ENCODE results near the gene ATG4C. TPM values are rescaled to one million over a fixed set of nuclear protein-coding genes. Genes with fewer than 3 reads are reported as not detected.
A peak's percentile ranks its signal among the peaks of the same experiment; 100 is the strongest.

The ATG4C gene
- total and polyA plus RNA-seq, 11 donors: 4.0 to 14.2 (median 8.9) TPM

GRCh38 chr1:62840555-62840954 is 56.6 kb downstream of the ATG4C start:
- no peak for TF ChIP-seq POLR2A (IDR thresholded peaks at IDR 0.05)
- TF ChIP-seq, protein P1, sequence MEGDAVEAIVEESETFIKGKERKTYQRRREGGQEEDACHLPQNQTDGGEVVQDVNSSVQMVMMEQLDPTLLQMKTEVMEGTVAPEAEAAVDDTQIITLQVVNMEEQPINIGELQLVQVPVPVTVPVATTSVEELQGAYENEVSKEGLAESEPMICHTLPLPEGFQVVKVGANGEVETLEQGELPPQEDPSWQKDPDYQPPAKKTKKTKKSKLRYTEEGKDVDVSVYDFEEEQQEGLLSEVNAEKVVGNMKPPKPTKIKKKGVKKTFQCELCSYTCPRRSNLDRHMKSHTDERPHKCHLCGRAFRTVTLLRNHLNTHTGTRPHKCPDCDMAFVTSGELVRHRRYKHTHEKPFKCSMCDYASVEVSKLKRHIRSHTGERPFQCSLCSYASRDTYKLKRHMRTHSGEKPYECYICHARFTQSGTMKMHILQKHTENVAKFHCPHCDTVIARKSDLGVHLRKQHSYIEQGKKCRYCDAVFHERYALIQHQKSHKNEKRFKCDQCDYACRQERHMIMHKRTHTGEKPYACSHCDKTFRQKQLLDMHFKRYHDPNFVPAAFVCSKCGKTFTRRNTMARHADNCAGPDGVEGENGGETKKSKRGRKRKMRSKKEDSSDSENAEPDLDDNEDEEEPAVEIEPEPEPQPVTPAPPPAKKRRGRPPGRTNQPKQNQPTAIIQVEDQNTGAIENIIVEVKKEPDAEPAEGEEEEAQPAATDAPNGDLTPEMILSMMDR (IDR thresholded peaks at IDR 0.05): no peak
- ATAC-seq (no peak), DNase-seq (no peak)
- H3K36me3 ChIP-seq: peaks cover 0 to 12% (median 0%) of the 10 kb centered on the region in 9 donors
- peaks cover 0 to 11% (median 0%) of the 10 kb centered on the region in 12 donors for H3K4me1 ChIP-seq
- H3K4me3 ChIP-seq: no peak overlapping the region
- H3K27ac ChIP-seq: no peak overlapping the region
- no peaks in the 10 kb centered on the region for H3K27me3 ChIP-seq
- intact Hi-C loops (cut with DNase I): loop anchor here in 6 of 10 donors (5.0 to 10.0 kb wide), 8 partner anchors 314 to 1407 kb away; partner anchors contain the start of genes EFCAB7 (in 2 of the 6) and ITGB3BP (in 2 of the 6)
- no peaks in the 10 kb centered on the region for H3K9me3 ChIP-seq
- WGBS, 4 donors: 94 to 98% (median 97%) methylated on average over 1 of the region's 1 CpG

DNA sequence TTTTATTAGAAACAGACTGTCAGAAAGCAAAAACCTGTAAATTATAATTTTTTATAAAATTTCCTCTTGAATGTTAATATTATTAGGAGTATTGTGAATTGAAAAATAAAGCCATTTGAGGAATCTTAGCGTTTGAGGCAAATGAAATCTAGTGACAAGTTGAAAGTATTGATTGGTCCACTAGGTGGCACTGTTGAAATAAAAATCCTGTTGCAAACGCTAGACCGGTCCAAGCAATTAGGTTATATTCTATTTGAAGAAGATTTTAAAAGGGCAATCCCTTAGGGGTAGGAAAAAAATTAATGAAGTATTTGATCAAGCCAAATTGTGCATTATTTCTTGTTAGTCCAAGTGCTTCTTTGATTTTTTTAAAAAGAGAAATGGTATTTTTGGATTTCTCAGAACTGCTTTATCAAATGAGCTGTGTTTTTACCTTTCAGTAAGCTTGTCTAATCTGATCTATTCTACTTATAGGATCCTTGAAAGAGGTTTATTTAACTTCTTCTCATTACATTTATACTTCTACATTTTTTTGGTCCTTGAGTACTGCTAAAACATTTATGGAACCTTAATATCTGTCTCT is 57.7 kb downstream of the ATG4C start:
- peak in 2 of 4 donors; percentile 62 to 68 for ATAC-seq
- DNase-seq: peak in 2 of 5 donors; percentile 10 to 19
- Histone ChIP-seq H3K36me3 (peaks cover 0 to 23% (median 0%) of the 10 kb centered on the region in 9 donors), H3K27ac (no peak overlapping the region), H3K9me3 (no peaks in the 10 kb centered on the region), H3K4me1 (peaks cover 0 to 11% (median 0%) of the 10 kb centered on the region in 12 donors), H3K27me3 (no peaks in the 10 kb centered on the region), H3K4me3 (no peak overlapping the region)
- TF ChIP-seq, protein P1 (IDR thresholded peaks at IDR 0.05): peak; percentile 65 to 80 (median 72)
- TF ChIP-seq POLR2A (IDR thresholded peaks at IDR 0.05): no peak
- intact Hi-C loops (cut with DNase I): loop anchor here in 6 of 10 donors (5.0 to 10.0 kb wide), 8 partner anchors 313 to 1406 kb away; partner anchors contain the start of genes EFCAB7 (in 2 of the 6) and ITGB3BP (in 2 of the 6)
- WGBS, 4 donors: 0 to 2% (median 1%) methylated on average over 3 of the region's 3 CpGs

- Histone ChIP-seq H3K36me3 (peaks cover 0 to 21% (median 0%) of the 10 kb centered on the region in 9 donors), H3K27ac (no peak overlapping the region), H3K4me3 (no peak overlapping the region), H3K27me3 (no peaks in the 10 kb centered on the region), H3K9me3 (no peaks in the 10 kb centered on the region), H3K4me1 (peaks cover 0 to 4% (median 0%) of the 10 kb centered on the region in 12 donors)
- ATAC-seq (no peak), DNase-seq (no peak)
- intact Hi-C loops (cut with DNase I): loop anchor here in 6 of 10 donors (5.0 to 10.0 kb wide), 8 partner anchors 311 to 1403 kb away; partner anchors contain the start of genes EFCAB7 (in 2 of the 6) and ITGB3BP (in 2 of the 6)
- TF ChIP-seq, protein P1 (IDR thresholded peaks at IDR 0.05): no peak
- no peak for TF ChIP-seq POLR2A (IDR thresholded peaks at IDR 0.05)
Measured at GRCh38 chr1:62844030-62844429, 60.1 kb downstream of the ATG4C start.

GRCh38 chr1:62849031-62849430 is 65.1 kb downstream of the ATG4C start:
- H3K4me1 ChIP-seq: no peaks in the 10 kb centered on the region
- no peak overlapping the region for H3K27ac ChIP-seq
- peaks cover 0 to 33% (median 9%) of the 10 kb centered on the region in 9 donors for H3K36me3 ChIP-seq
- ATAC-seq (no peak), DNase-seq (no peak)
- H3K27me3 ChIP-seq: no peaks in the 10 kb centered on the region
- WGBS, 4 donors: 81 to 87% (median 81%) methylated on average over 4 of the region's 4 CpGs
- intact Hi-C loops (cut with DNase I): loop anchor here in 4 of 10 donors (10.0 kb wide), 4 partner anchors 306 to 686 kb away; partner anchors contain the start of genes EFCAB7 (in 2 of the 4) and ITGB3BP (in 2 of the 4)
- H3K9me3 ChIP-seq: no peaks in the 10 kb centered on the region
- TF ChIP-seq, protein P1 (IDR thresholded peaks at IDR 0.05): no peak
- no peak for TF ChIP-seq POLR2A (IDR thresholded peaks at IDR 0.05)
- no peak overlapping the region for H3K4me3 ChIP-seq
